ENCODE data around the gene HOXA1.

HOXA1 gene

GRCh38 chr7:27131390-27131819 is 35.6 kb upstream of the HOXA1 start:
- no peak for DNase-seq

- no peak for DNase-seq
These were observed 35.0 kb upstream of the HOXA1 start, which contains the start of gene HOXA4 for GRCh38 chr7:27130540-27131389. Gene HOXA4, minus strand, starts transcription at chr7:27130757. Its CDS starts 24 bp downstream, at chr7:27130733.

- DNase-seq, result no peak
These were observed 34.1 kb upstream of the HOXA1 start for GRCh38 chr7:27129729-27130539.

GRCh38 chr7:27128776-27129728 is 33.3 kb upstream of the HOXA1 start:
- no peak for DNase-seq

GRCh38 chr7:27128034-27128433 is 32.2 kb upstream of the HOXA1 start:
- DNase-seq, result no peak

- DNase-seq, result no peak
These were observed 31.0 kb upstream of the HOXA1 start for GRCh38 chr7:27126596-27127327.

GRCh38 chr7:27125986-27126394 is 30.2 kb upstream of the HOXA1 start:
- no peak for DNase-seq

GRCh38 chr7:27124902-27125689 is 29.3 kb upstream of the HOXA1 start:
- no peak for DNase-seq

- no peak for DNase-seq
These were observed 28.5 kb upstream of the HOXA1 start for GRCh38 chr7:27124096-27124901.

GRCh38 chr7:27123477-27124053 is 27.8 kb upstream of the HOXA1 start:
- DNase-seq, result no peak

GRCh38 chr7:27123007-27123476 is 27.2 kb upstream of the HOXA1 start:
- DNase-seq, result no peak

GRCh38 chr7:27122077-27122910 is 26.5 kb upstream of the HOXA1 start:
- DNase-seq, result no peak

- DNase-seq, result no peak
These were observed 25.9 kb upstream of the HOXA1 start for GRCh38 chr7:27121684-27122076.

- no peak for DNase-seq
These were observed 23.7 kb upstream of the HOXA1 start for GRCh38 chr7:27119412-27119911.

- DNase-seq, result no peak
These were observed 22.8 kb upstream of the HOXA1 start for GRCh38 chr7:27118580-27118979.

GRCh38 chr7:27117887-27118491 is 22.2 kb upstream of the HOXA1 start:
- no peak for DNase-seq

GRCh38 chr7:27116962-27117886 is 21.4 kb upstream of the HOXA1 start:
- DNase-seq, result no peak
